HEK293T (cell line): ENCODE data around the gene CLEC14A.

ENCODE experiments used
- ARNT ChIP-seq: fragments of 450-650 bp; IDR thresholded peaks from 2 replicates; pipeline ENCODE4 v1.6.1; 2017; ENCODE audit warnings: mild to moderate bottlenecking
- BHLHE40 ChIP-seq: fragments of 450-650 bp; IDR thresholded peaks from 2 replicates; pipeline ENCODE4 v1.6.1; 2016; ENCODE audit warnings: mild to moderate bottlenecking, moderate library complexity, borderline replicate concordance
- ELF4 ChIP-seq: fragments of 450-650 bp; IDR thresholded peaks from 2 replicates; pipeline ENCODE4 v1.6.1; 2017; ENCODE audit warnings: antibody characterized with exemption
- FOXA1 ChIP-seq: fragments of 450-650 bp; IDR thresholded peaks from 2 replicates; pipeline ENCODE4 v1.6.1; 2016; ENCODE audit warnings: mild to moderate bottlenecking
- FOXK2 ChIP-seq: fragments of 450-650 bp; IDR thresholded peaks from 2 replicates; pipeline ENCODE4 v1.6.1; 2016; ENCODE audit warnings: mild to moderate bottlenecking
- HDGF ChIP-seq: fragments of 450-650 bp; IDR thresholded peaks from 2 replicates; pipeline ENCODE4 v1.6.1; 2017; ENCODE audit warnings: antibody characterized with exemption, borderline replicate concordance
- L3MBTL2 ChIP-seq: fragments of 450-650 bp; conservative IDR thresholded peaks from 2 replicates; pipeline ENCODE4 v1.6.1; 2016; ENCODE audit warnings: mild to moderate bottlenecking
- LEF1 ChIP-seq: fragments of 450-650 bp; IDR thresholded peaks from 2 replicates; pipeline ENCODE4 v1.6.1; 2017; ENCODE audit warnings: mild to moderate bottlenecking, borderline replicate concordance
- NFRKB ChIP-seq: fragments of 450-650 bp; IDR thresholded peaks from 2 replicates; pipeline ENCODE4 v1.6.1; 2016; ENCODE audit warnings: mild to moderate bottlenecking, moderate library complexity
- SP1 ChIP-seq: fragments of 450-650 bp; IDR thresholded peaks from 2 replicates; pipeline ENCODE4 v1.6.1; 2017
- SUZ12 ChIP-seq: fragments of 450-650 bp; IDR thresholded peaks from 2 replicates; pipeline ENCODE4 v1.6.1; 2016; ENCODE audit warnings: mild to moderate bottlenecking
- TARDBP ChIP-seq: fragments of 450-650 bp; IDR thresholded peaks from 2 replicates; pipeline ENCODE4 v1.6.1; 2016

GRCh38 chr14:38255408-38255672 lies 553 bp downstream of the CLEC14A start:
- TF ChIP-seq SUZ12 (no peak), FOXA1 (no peak), BHLHE40 (no peak), FOXK2 (no peak), TARDBP (no peak), ELF4 (no peak), ARNT (no peak), NFRKB (no peak), LEF1 (no peak), L3MBTL2 (no peak), HDGF (no peak), SP1 (no peak)
